ENCODE results near the gene CDCA5. TPM values are rescaled to one million over a fixed set of nuclear protein-coding genes. Genes with fewer than 3 reads are reported as not detected.

CDCA5 gene
- total RNA-seq, 2 donors from 2014 or later = 2.3 TPM; not detected in 1

DNA sequence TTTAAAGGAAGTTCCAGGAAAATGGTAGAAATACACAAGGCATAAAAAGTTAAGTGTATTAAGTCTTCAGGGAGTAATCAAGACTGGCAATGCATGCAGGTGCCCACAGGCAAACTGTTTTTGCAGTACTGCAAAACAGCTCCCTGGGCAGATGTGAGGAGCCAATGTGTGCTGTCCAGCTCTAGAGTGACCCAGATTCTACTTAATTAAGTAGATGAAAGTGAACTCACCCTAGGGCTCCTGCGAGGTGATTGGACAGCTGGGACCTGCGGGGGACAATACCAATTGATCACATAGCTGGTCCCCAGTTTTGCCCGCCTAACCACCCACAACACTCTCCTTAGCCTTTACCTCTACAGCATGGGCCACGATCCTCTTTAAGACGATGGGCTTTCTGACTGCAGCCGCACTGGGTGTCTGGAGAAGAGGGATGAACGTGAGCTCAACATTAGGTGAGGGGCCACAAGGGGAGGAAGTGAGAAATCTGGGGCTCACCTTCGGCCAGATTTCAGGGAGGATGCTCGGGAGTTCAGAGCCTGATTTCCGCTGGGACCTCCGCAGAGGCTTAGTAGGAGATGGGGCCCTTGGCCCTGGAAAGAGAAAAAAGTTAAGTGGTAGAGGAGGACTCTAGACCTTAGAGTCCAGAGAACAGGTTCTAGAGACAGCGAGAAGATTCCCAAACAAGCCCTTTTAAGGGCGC is 556 bp downstream of the CDCA5 start:
- intact Hi-C loops (cut with DNase I) = no loop called here
- peak overlapping the region; percentile 56 to 86 for H3K4me3 ChIP-seq
- WGBS, 2 donors = 3 to 4% methylated on average over 13 of the region's 13 CpGs
- peaks cover 19% of the 10 kb centered on the region for H3K4me1 ChIP-seq
- no peaks in the 10 kb centered on the region for H3K27me3 ChIP-seq
- no peak for DNase-seq
- H3K27ac ChIP-seq = peak overlapping the region in 3 of 4 donors; percentile 88 to 91 (median 91)
- H3K9me3 ChIP-seq = no peaks in the 10 kb centered on the region
- TF ChIP-seq, protein P1, sequence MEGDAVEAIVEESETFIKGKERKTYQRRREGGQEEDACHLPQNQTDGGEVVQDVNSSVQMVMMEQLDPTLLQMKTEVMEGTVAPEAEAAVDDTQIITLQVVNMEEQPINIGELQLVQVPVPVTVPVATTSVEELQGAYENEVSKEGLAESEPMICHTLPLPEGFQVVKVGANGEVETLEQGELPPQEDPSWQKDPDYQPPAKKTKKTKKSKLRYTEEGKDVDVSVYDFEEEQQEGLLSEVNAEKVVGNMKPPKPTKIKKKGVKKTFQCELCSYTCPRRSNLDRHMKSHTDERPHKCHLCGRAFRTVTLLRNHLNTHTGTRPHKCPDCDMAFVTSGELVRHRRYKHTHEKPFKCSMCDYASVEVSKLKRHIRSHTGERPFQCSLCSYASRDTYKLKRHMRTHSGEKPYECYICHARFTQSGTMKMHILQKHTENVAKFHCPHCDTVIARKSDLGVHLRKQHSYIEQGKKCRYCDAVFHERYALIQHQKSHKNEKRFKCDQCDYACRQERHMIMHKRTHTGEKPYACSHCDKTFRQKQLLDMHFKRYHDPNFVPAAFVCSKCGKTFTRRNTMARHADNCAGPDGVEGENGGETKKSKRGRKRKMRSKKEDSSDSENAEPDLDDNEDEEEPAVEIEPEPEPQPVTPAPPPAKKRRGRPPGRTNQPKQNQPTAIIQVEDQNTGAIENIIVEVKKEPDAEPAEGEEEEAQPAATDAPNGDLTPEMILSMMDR (IDR thresholded peaks at IDR 0.05) = no peak
- no peak for TF ChIP-seq POLR2A (IDR thresholded peaks at IDR 0.05)
- ATAC-seq = no peak
- peaks cover 0 to 16% of the 10 kb centered on the region in 2 donors for H3K36me3 ChIP-seq (replicated peaks in 1 of 2; ENCODE audit: insufficient read depth in 1 of 2, low read depth in 2 of 2)

DNA sequence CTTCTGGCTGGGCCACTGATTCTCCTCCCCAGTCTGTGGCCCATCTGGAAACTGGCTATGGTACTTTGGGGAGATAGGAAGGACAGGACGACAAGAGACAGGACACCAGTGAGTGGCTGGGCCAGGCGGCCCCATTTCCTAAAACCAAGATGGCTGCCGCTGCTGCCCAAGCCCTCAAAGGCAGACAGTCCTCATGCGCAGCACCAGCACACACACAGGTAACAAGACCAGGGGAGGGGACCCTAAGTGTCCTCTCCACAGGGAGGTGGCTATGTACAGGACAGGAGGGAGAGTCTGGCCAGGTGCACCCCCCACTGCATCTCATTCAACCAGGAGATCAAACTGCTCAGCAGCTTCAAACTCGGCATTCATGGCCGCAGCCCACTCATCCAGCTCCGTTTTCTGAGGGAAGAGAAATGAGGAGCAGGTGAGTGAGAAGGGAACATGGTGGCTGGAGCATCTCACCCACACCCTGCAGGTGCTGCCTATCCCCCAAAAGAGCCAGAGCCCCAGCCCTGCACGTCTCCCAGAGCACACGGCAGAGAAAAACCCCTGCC is 5.0 kb downstream of the CDCA5 start:
- Histone ChIP-seq H3K27me3 (no peaks in the 10 kb centered on the region), H3K27ac (no peak overlapping the region), H3K9me3 (no peaks in the 10 kb centered on the region), H3K4me3 (no peak overlapping the region), H3K4me1 (peaks cover 9% of the 10 kb centered on the region), H3K36me3 (replicated peaks in 1 of 2; ENCODE audit: insufficient read depth in 1 of 2, low read depth in 2 of 2) (no peaks in the 10 kb centered on the region)
- DNase-seq (no peak), ATAC-seq (no peak)
- intact Hi-C loops (cut with DNase I) = no loop called here
- 82 to 88% methylated on average over 9 of the region's 9 CpGs for WGBS, 2 donors
- no peak for TF ChIP-seq POLR2A (IDR thresholded peaks at IDR 0.05)
- TF ChIP-seq, protein P1 (IDR thresholded peaks at IDR 0.05) = no peak

DNA sequence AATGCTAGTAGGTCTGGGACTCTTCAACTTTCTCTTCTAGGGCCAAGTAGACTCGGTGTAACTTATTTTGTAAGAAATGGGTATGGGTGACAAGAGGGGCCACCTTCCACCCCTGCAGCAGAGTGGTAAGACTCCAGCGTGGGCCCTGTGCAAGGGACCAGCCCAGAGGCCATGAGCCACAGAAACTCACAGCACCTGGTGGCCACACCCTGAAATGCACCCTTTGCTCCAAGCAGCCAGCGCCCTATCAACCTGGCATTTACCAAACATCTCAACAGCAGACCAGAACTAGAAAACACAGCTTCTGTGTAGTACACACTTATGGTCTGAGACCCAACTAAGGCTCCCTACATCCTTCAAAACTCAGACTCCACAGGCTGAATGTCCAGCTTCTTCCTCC is 5.7 kb downstream of the CDCA5 start:
- 39% methylated on average over 3 of the region's 3 CpGs for WGBS, 2 donors
- no peaks in the 10 kb centered on the region for H3K9me3 ChIP-seq
- no peaks in the 10 kb centered on the region for H3K27me3 ChIP-seq
- DNase-seq (peak; percentile 71 to 84 (median 76)), ATAC-seq (peak; percentile 93)
- TF ChIP-seq, protein P1 (IDR thresholded peaks at IDR 0.05) = peak; percentile 64 to 82 (median 74)
- TF ChIP-seq POLR2A (IDR thresholded peaks at IDR 0.05) = no peak
- intact Hi-C loops (cut with DNase I) = no loop called here
- no peak overlapping the region for H3K4me3 ChIP-seq
- peaks cover 5% of the 10 kb centered on the region for H3K4me1 ChIP-seq
- no peaks in the 10 kb centered on the region for H3K36me3 ChIP-seq (replicated peaks in 1 of 2; ENCODE audit: insufficient read depth in 1 of 2, low read depth in 2 of 2)
- H3K27ac ChIP-seq = no peak overlapping the region

DNA sequence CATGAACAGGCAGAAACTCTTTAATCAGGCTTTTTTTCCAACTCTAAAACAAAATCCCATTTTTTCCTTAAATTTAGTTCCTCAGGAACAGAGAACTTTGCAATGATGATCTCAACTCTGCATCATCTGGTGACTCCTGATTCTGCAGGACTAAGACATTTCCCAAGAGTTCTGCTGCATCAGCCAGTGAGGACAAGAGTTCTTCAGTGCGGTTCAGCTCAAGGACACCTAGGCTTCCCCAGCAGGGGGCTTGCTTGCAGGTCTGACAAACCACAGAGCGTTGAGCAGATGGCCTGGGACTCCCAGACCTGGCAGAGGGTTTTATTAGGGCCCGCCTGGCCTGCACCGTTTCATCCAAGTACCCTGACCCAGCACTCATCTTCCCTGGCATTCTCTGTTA is 6.4 kb downstream of the CDCA5 start:
- H3K27ac ChIP-seq = no peak overlapping the region
- no peaks in the 10 kb centered on the region for H3K36me3 ChIP-seq (replicated peaks in 1 of 2; ENCODE audit: insufficient read depth in 1 of 2, low read depth in 2 of 2)
- DNase-seq (no peak), ATAC-seq (no peak)
- no peak for TF ChIP-seq POLR2A (IDR thresholded peaks at IDR 0.05)
- TF ChIP-seq, protein P1 (IDR thresholded peaks at IDR 0.05) = no peak
- WGBS, 2 donors = 69 to 77% methylated on average over 4 of the region's 4 CpGs
- no peaks in the 10 kb centered on the region for H3K27me3 ChIP-seq
- H3K4me1 ChIP-seq = peaks cover 5% of the 10 kb centered on the region
- H3K9me3 ChIP-seq = no peaks in the 10 kb centered on the region
- no peak overlapping the region for H3K4me3 ChIP-seq
- intact Hi-C loops (cut with DNase I) = no loop called here

DNA sequence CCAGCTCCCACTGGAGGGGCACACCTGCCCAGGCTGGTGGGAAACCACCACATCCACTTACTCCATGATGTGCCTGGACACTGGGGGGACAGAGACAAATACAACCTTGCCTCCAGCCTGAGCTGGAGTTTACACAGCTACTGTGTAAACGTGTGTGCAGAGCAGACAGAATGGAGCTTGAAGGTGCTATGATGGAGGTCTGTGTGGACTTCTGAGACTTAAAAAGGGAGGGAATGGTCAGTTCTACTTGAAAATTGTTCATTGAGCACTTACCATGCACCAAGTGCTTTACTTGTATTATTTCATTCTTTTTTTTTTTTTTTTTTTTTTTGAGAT is 11.2 kb downstream of the CDCA5 start:
- Histone ChIP-seq H3K27me3 (no peaks in the 10 kb centered on the region), H3K36me3 (replicated peaks in 1 of 2; ENCODE audit: insufficient read depth in 1 of 2, low read depth in 2 of 2) (no peaks in the 10 kb centered on the region), H3K4me3 (no peak overlapping the region), H3K4me1 (no peaks in the 10 kb centered on the region), H3K9me3 (no peaks in the 10 kb centered on the region), H3K27ac (no peak overlapping the region)
- no peak for DNase-seq
- TF ChIP-seq, protein P1 (IDR thresholded peaks at IDR 0.05) = no peak
- no peak for TF ChIP-seq POLR2A (IDR thresholded peaks at IDR 0.05)
- intact Hi-C loops (cut with DNase I) = no loop called here
- 11 to 32% methylated on average over 1 of the region's 1 CpG for WGBS, 2 donors
- no peak for ATAC-seq
